ENCODE data around the gene COPZ2.
"Not testable (repeated sequence)": the region's sequence is repeated elsewhere in the genome, so short reads cannot be mapped to it uniquely, and the experiment has no call there.

The COPZ2 gene, protein sequence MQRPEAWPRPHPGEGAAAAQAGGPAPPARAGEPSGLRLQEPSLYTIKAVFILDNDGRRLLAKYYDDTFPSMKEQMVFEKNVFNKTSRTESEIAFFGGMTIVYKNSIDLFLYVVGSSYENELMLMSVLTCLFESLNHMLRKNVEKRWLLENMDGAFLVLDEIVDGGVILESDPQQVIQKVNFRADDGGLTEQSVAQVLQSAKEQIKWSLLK

DNA sequence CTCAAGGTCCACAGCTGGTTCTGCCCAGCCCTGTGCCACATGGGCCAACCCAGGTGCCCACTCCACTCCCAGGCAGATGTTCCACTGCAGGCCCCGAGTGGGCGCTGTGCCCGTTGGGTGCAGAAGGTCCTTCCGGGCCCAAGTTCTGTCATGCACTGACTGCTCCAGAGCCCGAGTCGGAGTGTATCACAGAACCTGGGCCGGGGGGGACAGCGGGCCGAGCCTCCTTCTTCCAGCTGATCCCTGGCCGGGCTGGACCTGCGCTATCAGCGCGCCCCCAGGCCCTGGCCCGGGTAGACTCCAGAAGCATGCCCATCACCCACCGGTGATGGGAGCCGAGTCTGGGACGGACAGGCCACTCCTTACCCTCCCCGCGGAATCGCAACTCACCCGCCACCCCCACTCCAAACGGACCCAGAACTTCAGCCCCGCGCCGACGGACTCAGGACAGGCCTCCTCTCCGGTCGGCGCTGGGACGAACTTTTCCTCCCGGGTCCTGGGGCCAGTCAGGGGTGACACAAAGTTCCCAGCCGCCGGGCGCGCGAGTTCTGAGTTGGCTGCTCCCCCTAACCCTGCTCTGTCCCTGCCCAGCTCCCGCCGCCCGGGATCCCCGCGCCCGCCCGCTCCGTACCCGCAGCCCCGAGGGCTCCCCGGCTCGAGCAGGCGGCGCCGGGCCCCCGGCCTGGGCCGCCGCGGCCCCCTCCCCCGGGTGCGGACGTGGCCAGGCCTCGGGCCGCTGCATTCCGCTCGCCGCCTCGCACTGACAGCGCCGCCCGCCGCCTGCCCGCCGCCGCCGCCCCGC is at the start of gene COPZ2:
Gene COPZ2, minus strand, starts transcription at position 762 of the 802 bp plus-strand sequence. Its CDS starts 20 bp downstream, at position 742.
- no peak for DNase-seq

DNA sequence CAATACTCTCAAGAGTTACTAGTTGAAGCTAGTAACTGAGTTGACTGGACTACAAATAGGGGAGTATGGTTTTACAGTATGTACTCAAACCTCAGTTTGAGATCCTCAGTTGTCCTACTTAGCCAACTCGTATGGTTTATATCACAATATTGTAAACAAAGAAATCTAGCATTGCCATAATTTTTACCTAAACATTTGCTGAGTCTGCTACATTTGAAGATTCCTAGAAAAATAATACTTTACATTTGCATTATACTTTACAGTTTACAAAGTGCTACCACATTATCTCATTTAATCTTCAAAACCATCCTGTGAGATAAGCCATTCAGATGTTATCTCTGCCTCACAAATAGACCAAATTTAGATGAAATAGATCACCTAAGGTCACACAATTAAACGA is 47.3 kb upstream of the COPZ2 start:
- DNase-seq: no peak

DNA sequence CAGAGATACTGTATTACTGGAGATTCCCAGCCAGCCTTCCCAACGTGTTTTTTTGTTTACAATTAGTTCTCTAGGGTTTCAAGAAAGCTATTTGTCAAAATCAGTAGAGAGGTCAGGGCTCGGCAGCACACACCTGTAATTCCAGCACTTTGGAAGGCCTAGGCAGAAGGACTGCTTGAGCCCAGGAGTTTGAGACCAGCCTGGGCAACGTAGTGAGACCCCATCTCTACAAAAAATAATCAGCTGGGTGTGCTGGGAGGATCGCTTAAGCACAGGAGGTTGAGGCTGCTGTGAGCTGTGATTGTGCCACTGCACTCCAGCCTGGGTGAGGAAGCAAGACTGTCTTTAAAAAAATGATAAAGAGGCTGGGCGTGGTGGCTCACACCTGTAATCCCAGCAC is 44.3 kb upstream of the COPZ2 start:
- DNase-seq: no peak

DNA sequence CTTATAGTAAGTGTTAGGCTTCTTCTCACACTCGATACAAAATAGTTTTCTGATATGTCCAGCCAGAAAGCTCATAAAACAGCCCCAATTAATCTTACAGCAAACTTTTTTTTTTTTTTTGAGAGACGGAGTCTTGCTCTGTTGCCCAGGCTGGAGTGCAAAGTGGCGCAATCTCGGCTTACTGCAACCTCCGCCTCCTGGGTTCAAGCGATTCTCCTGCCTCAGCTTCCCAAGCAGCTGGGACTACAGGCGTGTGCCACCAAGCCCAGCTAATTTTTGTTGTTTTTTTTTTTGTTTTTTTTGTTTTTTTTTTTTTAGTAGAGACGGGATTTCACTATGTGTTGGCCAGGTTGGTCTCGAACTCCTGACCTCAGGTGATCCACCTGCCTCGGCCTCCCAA is 39.6 kb upstream of the COPZ2 start:
- not testable (repeated sequence) for DNase-seq

DNA sequence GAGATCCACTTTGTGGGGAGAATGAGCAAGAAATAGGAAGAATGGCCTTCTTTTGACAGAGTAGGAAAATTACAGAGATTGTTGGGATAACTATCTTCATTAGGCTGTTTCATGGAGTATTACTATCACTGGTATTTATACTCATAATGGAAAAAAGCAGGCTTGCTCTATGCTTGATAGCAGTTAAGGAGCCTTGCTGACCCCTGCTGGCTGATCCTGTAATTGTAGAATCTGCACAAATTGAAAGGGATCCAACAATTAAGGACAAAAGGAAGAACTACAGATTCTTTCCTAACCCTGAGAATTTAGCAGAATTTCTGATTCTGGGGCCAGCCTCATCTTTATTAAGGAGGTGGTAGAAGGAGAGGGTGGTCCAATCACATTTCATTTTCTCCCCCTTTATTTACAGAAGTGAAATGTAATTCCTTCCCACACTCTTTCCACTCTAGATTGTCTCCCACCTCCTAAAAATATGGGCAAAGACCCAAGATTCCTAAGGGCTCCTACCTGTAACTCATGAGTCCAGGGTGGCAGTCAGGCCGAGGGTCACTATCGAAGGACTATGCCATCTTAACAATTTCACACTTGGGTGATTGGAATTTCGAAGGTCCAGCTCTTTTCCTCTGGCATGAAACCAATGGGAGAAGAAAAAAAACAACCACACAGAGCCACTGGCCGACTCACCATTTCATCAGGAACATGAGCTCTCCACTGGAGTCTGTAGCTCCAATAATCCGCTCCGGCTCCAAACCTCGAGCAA is 36.9 kb upstream of the COPZ2 start:
- DNase-seq: peak; percentile 48

DNA sequence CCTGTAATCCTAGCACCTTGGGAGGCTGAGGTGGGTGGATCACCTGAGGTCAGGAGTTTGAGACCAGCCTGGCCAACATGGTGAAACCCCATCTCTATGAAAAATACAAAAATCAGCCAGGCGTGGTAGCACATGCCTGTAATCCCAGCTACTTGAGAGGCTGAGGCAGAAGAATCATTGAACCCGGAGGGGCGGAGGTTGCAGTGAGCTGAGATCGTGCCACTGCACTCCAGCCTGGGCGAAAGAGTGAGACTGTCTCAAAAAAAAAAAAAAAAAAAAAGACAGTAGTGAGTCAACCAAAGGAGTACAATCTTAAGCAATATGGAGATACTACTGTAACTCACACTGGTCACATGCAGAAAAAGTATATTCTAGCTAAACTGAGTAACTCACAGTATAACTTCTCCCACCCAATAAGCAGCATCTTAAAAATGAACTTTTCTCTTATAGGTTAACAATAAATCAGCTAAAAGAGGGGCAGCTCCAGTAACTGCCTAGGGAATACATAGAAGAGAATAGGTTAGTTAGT is 36.0 kb upstream of the COPZ2 start:
- not testable (repeated sequence) for DNase-seq

DNA sequence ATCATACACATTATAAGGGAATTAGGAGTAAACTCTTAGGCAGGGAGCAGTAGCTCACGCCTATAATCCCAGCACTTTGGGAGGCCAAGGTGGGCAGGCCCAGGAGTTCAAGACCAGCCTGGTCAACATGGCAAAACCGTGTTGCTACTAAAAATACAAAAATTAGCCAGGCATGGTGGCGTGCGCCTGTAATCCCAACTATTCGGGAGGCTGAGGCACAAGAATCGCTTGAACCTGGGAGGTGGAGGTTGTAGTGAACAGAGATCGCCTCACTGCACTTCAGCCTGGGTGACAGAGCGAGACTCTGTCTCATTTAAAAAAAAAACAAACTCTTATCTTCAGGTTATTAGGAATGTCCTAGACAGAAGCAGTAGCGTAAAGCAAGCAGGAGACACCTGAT is 35.2 kb upstream of the COPZ2 start:
- not testable (repeated sequence) for DNase-seq

DNA sequence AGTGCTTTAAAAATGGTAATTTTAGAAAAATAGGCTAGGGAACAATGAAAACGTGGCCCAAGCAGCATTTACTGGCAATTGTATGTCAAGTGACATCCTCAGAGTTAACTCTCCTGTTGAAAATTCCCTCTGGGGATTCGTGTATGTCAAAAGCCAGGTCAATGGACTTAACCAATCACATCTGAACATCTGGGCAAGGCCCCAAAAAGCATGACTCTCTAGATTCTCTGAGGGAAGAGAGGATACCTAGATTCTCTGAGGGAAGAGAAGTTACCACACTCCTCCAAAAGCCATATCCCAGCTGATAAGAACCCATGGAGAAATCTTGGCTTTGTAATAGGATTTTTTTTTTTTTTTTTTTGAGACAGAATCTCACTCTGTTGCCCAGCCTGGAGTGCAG is 34.1 kb upstream of the COPZ2 start:
- DNase-seq: no peak

DNA sequence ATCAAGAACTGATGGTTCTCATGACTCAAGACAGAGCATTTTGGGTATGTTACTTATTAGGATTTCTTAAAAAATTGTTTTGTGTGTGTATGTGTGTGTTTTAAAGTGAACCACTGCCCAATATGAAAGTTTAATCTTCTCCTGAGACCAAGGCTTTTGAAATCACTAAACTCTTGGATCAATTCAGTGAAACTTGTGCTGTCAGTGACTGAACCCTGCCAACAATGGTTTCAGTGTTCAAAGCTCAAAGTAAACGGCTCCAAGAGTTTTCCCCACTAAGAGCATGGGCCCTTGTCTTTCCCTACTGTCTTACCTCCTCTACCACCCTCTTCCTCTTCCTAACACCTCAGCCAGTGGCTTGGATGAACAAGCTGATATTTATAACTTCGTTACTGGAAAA is 32.6 kb upstream of the COPZ2 start:
- DNase-seq: no peak

DNA sequence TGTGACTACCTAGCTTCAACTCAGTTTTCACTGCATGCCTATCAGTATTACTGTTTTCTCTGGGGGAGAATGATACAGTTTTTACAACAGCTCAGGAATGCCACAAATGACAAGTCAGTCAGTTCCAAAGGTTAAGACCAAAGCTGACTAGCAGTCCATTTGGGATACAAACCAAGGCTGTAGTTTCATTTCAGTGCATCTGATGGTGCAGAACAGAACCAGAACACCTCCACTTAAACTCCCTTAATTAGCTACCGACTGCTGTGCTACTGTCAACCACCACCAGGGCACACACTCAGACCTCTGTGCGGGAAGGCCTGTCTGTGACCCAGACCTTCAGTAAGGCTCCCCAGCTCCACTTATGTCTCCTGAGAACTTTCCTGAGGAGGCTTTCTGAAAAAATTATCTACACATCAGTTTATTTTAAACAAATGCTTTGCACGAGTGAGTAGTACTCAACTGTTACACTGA is 30.9 kb upstream of the COPZ2 start:
- no peak for DNase-seq

DNA sequence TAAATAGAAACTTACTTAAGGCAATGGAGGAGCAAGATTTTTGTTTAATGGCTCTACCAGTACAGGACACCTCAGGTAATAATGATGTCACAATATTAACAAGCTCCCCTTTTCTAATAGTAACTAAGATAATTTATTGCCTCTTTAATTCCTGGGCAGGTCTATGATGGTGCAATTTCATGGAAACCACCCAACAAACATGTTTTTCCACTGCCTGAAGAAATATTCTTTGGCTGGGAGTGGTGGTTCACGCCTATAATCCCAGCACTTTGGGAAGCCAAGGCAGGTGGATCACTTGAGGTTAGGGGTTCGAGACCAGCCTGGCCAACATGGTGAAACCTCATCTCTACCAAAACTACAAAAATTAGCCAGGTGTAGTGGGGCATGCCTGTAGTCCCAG is 30.2 kb upstream of the COPZ2 start:
- DNase-seq: not testable (repeated sequence)

DNA sequence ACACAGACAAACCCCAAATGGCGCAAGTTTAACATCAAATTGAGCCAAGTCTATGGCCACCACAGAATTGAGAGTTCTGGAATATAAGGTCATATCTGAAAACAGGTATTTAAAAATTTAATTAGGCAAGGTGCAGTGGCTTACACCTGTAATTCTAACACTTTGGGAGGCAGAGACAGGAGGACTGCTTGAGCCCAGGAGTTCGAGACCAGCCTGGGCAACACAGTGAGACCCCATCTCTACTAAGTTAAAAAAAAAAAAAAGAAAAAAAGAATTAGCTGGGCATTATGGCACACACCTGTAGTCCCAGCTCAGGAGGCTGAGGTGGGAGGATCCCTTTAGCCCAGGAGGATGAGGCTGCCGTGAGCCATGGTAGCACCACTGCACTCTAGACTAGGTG is 29.6 kb upstream of the COPZ2 start:
- DNase-seq: no peak

DNA sequence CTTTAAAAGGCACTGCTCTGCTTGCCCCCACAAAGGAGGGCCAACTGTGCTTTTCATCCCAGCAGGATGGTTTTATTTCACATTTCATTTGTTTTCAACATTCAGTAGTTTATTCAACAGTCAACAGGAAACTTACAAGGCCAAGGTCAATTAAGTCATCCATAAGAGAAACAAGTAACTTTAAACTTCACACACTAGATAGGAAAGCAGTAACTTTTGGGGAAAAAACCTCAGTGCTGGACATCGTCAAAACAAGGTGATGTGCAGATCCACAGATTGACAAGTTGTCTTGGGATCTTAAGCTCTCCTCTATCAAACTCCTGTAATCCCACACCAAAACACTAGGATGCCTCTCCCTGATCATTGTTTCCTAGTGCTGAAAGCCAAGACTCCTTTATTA is 29.1 kb upstream of the COPZ2 start:
- DNase-seq: no peak

DNA sequence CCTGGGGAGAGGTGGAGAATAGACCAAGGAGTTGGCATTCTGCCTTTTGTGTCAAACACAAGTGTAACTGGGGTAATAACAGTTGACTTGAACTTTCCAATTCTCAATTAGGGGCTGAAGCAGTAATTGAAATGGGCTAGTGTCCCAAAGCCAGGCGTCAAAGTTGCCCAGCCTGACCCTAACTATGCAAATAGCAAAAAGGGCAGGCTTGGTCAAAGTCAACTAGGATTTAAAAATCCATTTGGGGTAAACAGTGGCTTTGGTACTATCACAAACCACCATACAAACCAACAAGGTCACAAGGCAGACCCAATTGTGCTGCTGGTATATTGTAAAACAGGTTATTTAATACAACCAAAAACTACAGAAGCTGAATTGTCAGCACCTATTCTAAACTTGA is 28.6 kb upstream of the COPZ2 start:
- DNase-seq: no peak

DNA sequence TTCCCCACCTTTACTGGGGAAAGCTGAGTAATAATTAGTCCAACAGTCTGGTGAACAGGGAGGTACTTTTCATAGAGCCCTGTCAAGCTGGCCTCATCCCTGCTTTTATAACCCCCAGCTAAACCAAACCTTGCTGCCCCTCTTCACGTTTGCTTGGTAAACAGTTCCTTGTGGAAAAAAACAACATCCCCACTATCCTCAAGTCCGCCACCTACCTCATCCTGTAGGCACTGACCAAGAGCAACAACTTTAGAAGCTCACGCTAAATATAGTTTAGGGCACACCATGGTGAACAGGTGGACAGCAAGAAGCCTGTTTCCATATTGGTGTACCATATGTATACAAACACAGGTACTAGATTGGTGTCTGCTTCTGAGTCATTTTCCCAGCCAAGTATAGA is 27.0 kb upstream of the COPZ2 start:
- DNase-seq: no peak

DNA sequence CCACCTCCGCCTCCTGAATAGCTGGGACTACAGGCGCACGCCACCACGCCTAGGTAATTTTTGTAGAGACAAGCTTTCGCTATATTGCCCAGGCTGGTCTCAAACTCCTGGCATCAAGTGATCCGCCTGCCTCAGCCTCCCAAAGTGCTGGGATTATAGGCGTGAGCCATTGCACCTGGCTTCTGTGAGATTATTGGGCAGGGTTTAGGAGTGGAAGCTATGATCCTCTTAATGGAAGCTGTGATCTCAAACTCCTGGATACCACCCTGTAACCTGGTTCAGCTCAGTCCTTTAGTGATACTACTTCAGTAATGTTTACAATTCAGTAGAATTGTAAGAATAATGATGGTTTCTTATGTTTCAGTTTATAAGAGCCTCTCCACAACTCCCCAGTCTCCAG is 24.7 kb upstream of the COPZ2 start:
- no peak for DNase-seq

DNA sequence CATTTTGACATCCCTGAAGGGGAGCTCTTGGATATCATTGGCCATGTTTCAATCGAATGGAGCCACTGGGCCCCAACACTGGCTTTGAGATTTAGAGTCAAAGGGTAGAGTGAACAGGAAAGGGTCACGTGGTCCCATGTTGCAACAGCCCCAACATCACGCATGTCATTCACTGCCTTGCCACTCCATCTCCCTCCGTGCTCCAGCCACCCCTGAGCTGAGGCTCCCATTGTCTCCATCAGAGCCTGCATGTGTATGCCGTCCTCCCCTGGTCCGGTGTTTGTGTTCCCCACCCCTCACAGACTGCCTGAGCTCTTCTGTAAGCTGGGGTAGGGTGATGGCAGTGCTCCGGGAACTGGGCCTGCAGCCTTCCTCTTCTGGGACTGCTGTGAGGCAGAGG is 22.7 kb upstream of the COPZ2 start:
- no peak for DNase-seq

DNA sequence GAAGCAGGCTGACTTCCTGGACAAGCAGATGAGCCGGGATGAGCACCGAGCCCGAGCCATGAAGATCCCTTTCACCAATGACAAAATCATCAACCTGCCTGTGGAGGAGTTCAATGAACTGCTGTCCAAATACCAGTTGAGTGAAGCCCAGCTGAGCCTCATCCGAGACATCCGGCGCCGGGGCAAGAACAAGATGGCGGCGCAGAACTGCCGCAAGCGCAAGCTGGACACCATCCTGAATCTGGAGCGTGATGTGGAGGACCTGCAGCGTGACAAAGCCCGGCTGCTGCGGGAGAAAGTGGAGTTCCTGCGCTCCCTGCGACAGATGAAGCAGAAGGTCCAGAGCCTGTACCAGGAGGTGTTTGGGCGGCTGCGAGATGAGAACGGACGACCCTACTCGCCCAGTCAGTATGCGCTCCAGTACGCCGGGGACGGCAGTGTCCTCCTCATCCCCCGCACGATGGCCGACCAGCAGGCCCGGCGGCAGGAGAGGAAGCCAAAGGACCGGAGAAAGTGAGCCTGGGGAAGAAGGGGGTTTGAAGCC is 21.6 kb upstream of the COPZ2 start:
- DNase-seq: no peak

DNA sequence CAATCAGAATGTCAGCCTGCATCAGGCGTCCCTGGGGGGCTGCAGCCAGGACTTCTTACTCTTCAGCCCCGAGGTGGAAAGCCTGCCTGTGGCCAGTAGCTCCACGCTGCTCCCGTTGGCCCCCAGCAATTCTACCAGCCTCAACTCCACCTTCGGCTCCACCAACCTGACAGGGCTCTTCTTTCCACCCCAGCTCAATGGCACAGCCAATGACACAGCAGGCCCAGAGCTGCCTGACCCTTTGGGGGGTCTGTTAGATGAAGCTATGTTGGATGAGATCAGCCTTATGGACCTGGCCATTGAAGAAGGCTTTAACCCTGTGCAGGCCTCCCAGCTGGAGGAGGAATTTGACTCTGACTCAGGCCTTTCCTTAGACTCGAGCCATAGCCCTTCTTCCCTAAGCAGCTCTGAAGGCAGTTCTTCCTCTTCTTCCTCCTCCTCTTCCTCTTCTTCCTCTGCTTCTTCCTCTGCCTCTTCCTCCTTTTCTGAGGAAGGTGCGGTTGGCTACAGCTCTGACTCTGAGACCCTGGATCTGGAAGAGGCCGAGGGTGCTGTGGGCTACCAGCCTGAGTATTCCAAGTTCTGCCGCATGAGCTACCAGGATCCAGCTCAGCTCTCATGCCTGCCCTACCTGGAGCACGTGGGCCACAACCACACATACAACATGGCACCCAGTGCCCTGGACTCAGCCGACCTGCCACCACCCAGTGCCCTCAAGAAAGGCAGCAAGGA is 21.0 kb upstream of the COPZ2 start:
- no peak for DNase-seq

DNA sequence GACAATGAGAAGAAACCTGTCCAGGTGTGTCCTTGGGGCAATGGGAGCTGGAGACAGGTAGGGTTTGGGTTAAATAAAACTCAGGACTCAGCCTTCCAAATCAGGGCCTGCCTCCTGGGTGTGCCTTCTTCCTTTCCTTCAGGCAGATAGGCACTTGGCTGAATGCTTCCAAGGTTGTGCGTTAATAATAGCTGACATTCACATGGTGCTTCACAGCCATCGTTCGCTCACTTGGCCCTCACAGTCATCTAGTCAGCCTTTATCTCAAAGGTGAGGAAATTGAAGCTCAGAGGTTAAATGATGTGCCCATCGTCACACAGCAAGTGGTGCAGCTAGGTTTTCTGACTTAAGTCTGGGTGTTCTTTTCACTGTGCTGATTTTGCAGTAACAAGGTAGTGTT is 20.0 kb upstream of the COPZ2 start:
- no peak for DNase-seq

DNA sequence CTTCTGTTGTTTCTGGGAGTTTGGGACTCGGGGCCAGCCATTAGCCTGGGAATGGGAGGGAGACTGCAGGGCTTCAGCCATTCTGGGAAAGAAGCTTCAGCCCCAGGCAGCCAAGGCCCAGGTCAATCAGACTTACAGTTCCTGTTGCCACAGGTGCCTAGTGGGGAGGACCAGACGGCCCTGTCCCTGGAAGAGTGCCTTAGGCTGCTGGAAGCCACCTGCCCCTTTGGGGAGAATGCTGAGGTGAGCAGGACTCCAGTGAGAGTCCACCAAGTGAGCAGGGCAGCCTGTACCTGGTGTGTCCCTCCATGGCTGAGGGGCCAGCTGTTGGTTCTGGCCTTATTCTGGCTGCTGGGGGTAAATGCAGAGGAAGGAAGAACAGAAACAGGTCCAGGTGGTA is 19.3 kb upstream of the COPZ2 start:
- no peak for DNase-seq

DNA sequence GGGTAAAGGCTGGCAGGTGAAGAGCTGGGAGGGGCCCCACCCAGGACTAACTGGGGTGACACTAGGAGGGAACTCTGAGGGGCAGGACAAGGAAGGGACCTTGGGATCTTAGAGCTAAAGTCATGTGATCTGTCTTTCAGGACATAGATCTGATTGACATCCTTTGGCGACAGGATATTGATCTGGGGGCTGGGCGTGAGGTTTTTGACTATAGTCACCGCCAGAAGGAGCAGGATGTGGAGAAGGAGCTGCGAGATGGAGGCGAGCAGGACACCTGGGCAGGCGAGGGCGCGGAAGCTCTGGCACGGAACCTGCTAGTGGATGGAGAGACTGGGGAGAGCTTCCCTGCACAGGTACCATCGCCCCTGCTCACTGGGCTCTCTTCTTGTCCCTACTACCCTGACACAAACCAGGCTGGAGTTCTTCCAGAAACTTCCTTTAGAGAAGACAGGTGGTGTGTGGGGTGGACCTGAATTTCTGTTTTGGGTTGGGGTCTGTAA is 18.7 kb upstream of the COPZ2 start:
- no peak for DNase-seq

Data from DMS79 treated with DMSO at 0.1 percent for 48 hours (cell line).